ENCODE data around the gene C16orf95. TPM values are rescaled to one million over a fixed set of nuclear protein-coding genes. Genes with fewer than 3 reads are reported as not detected.

Gene C16orf95
- polyA plus RNA-seq, 1 donor from 2014 or later = 5.9 TPM

- H3K9ac ChIP-seq (ENCODE audit: low read length) = no peak overlapping the region
- H3K27ac ChIP-seq (ENCODE audit: low read length) = no peak overlapping the region
- H3K9me2 ChIP-seq (ENCODE audit: insufficient read depth, low read length) = no peaks in the 10 kb centered on the region
- no peaks in the 10 kb centered on the region for H3K36me3 ChIP-seq (ENCODE audit: insufficient read depth, low read length)
- TF ChIP-seq POLR2AphosphoS5 (IDR thresholded peaks at IDR 0.05) = no peak
- TF ChIP-seq CTCF (IDR thresholded peaks at IDR 0.05; ENCODE audit: poor library complexity, severe bottlenecking) = no peak
- no peak for TF ChIP-seq REST (IDR thresholded peaks at IDR 0.05; ENCODE audit: borderline replicate concordance)
- no peak for TF ChIP-seq RAD21 (conservative IDR thresholded peaks at IDR 0.05)
- TF ChIP-seq EZH2 (IDR thresholded peaks at IDR 0.05; ENCODE audit: borderline replicate concordance, insufficient read depth, low read length, poor library complexity, severe bottlenecking) = no peak
- TF ChIP-seq TAF1 (IDR thresholded peaks at IDR 0.05; ENCODE audit: low read depth) = no peak
- no peak for TF ChIP-seq SMC3 (conservative IDR thresholded peaks at IDR 0.05; ENCODE audit: poor library complexity)
- TF ChIP-seq MXI1 (conservative IDR thresholded peaks at IDR 0.05; ENCODE audit: poor library complexity, severe bottlenecking) = no peak
- TF ChIP-seq EP300 (conservative IDR thresholded peaks at IDR 0.05; ENCODE audit: poor library complexity, severe bottlenecking) = no peak
- H3K9me3 ChIP-seq (ENCODE audit: low read length) = no peaks in the 10 kb centered on the region
- no peak overlapping the region for H3K4me3 ChIP-seq (ENCODE audit: low read length)
- H2AFZ ChIP-seq (ENCODE audit: low read depth, low read length) = no peak overlapping the region
- H3K27me3 ChIP-seq (ENCODE audit: insufficient read depth, low read depth, low read length) = no peaks in the 10 kb centered on the region
- H3K4me2 ChIP-seq (ENCODE audit: low read length) = no peak overlapping the region
- no peaks in the 10 kb centered on the region for H3F3A ChIP-seq (ENCODE audit: insufficient read depth, low read length, poor library complexity, severe bottlenecking)
- no peaks in the 10 kb centered on the region for H3K79me2 ChIP-seq (replicated peaks; ENCODE audit: insufficient read depth, low read length)
- no peaks in the 10 kb centered on the region for H4K20me1 ChIP-seq (ENCODE audit: insufficient read depth)
Observed at GRCh38 chr16:87326151-87326571, 9.0 kb upstream of the C16orf95 start.

- Histone ChIP-seq H3K9me3 (ENCODE audit: low read length) (no peaks in the 10 kb centered on the region), H2AFZ (ENCODE audit: low read depth, low read length) (no peak overlapping the region), H3K79me2 (replicated peaks; ENCODE audit: insufficient read depth, low read length) (no peaks in the 10 kb centered on the region), H3F3A (ENCODE audit: insufficient read depth, low read length, poor library complexity, severe bottlenecking) (no peaks in the 10 kb centered on the region), H3K9me2 (ENCODE audit: insufficient read depth, low read length) (no peaks in the 10 kb centered on the region), H3K4me2 (ENCODE audit: low read length) (no peak overlapping the region), H3K9ac (ENCODE audit: low read length) (no peak overlapping the region), H4K20me1 (ENCODE audit: insufficient read depth) (no peaks in the 10 kb centered on the region), H3K27me3 (ENCODE audit: insufficient read depth, low read depth, low read length) (no peaks in the 10 kb centered on the region), H3K27ac (ENCODE audit: low read length) (no peak overlapping the region), H3K36me3 (ENCODE audit: insufficient read depth, low read length) (no peaks in the 10 kb centered on the region), H3K4me3 (ENCODE audit: low read length) (no peak overlapping the region)
- TF ChIP-seq EZH2 (IDR thresholded peaks at IDR 0.05; ENCODE audit: borderline replicate concordance, insufficient read depth, low read length, poor library complexity, severe bottlenecking) (no peak), RAD21 (conservative IDR thresholded peaks at IDR 0.05) (no peak), POLR2AphosphoS5 (IDR thresholded peaks at IDR 0.05) (no peak), SMC3 (conservative IDR thresholded peaks at IDR 0.05; ENCODE audit: poor library complexity) (no peak), TAF1 (IDR thresholded peaks at IDR 0.05; ENCODE audit: low read depth) (no peak)
Observed at GRCh38 chr16:87325423-87325858, 8.2 kb upstream of the C16orf95 start.

Measured in neural cell (in vitro differentiated cells).